Lung (tissue), 12 donors: ENCODE data around the gene DIPK1A. TPM values are rescaled to one million over a fixed set of nuclear protein-coding genes. Genes with fewer than 3 reads are reported as not detected.
"Not testable (repeated sequence)": the region's sequence is repeated elsewhere in the genome, so short reads cannot be mapped to it uniquely, and the experiment has no call there.

ENCODE experiments used
- ATAC-seq: fragments of 200-7000 bp; cut with Tn5 transposase; one replicate; pipeline ENCODE4 v1.9.1; 2020; ENCODE audit warnings: moderate number of reproducible peaks; ENCODE audit not compliant: insufficient read depth, low FRiP score
- DNase-seq, 3 donors: peaks; one replicate each; pipeline ENCODE4 v3.0.0-alpha.2; 2013 to 2017
- H3K27ac ChIP-seq, 2 donors: one replicate each; pipeline ENCODE4 v1.5.1; 2013; ENCODE audit warnings: mild to moderate bottlenecking in 2 of 2, moderate library complexity in 2 of 2, control low read depth in 1 of 2, inconsistent platforms in 1 of 2, low read depth in 1 of 2, low read length in 1 of 2
- H3K27me3 ChIP-seq, 3 donors: one replicate each; pipeline ENCODE4 v1.5.1; 2013; ENCODE audit warnings: low read length in 2 of 3; ENCODE audit not compliant: control insufficient read depth in 3 of 3, insufficient read depth in 3 of 3
- H3K36me3 ChIP-seq, 4 donors: one replicate each; pipeline ENCODE4 v1.5.1; 2013; ENCODE audit warnings: low read length in 4 of 4, mild to moderate bottlenecking in 1 of 4, moderate library complexity in 1 of 4; ENCODE audit not compliant: control insufficient read depth in 4 of 4, insufficient read depth in 4 of 4
- H3K4me1 ChIP-seq, 5 donors: one replicate each; pipeline ENCODE4 v1.5.1; 2013; ENCODE audit warnings: low read length in 5 of 5, mild to moderate bottlenecking in 2 of 5, moderate library complexity in 1 of 5; ENCODE audit not compliant: control insufficient read depth in 5 of 5, insufficient read depth in 5 of 5
- H3K4me3 ChIP-seq: one replicate; pipeline ENCODE4 v1.5.1; 2013; ENCODE audit warnings: mild to moderate bottlenecking, control low read depth, moderate library complexity
- H3K9ac ChIP-seq, 2 donors: one replicate each; pipeline ENCODE4 v1.5.1; 2013; ENCODE audit warnings: low read length in 2 of 2, control low read depth in 1 of 2; ENCODE audit not compliant: insufficient read depth in 1 of 2
- H3K9me3 ChIP-seq, 4 donors: one replicate each; pipeline ENCODE4 v1.5.1; 2013; ENCODE audit warnings: low read length in 3 of 4, mild to moderate bottlenecking in 1 of 4, moderate library complexity in 1 of 4; ENCODE audit not compliant: control insufficient read depth in 4 of 4, insufficient read depth in 3 of 4
- WGBS, 2 donors: extraction: QIAGEN DNeasy Blood & Tissue Kit; methylation state at CpG; one replicate each; pipeline ENCODE4 v1.1.7; 2013; 5-methylcytosine and 5-hydroxymethylcytosine counted together
- polyA plus RNA-seq, 2 donors: library from polyadenylated mRNA; stranded (reverse); fragments of 200-250 nt; gene quantifications; one replicate each; pipeline ENCODE4 v1.2.1, GENCODE V29; 2013
- total RNA-seq, 2 donors: library from RNA; depleted of rRNA in 1 of 2; stranded (reverse); fragments of >200 nt in 1 of 2; gene quantifications; one replicate each; pipeline ENCODE4 v1.2.1, GENCODE V29; 2014 to 2021
- TF ChIP-seq, protein P1 (sequence below): IDR thresholded peaks from 2 replicates; pipeline ENCODE4 v1.5.1; 2012; ENCODE audit warnings: mild to moderate bottlenecking; ENCODE audit errors: control extremely low read depth, extremely low read depth
- donor health status: control.
- donor health status: control.
- donor health status: Bipolar disorder and iron deficiency.
- donor health status: healthy.
- donor health status: DM: yes; HTN: yes; CAD: no.

The DIPK1A gene
- total and polyA plus RNA-seq, 4 donors = 2.3 to 8.0 (median 4.1) TPM

DNA sequence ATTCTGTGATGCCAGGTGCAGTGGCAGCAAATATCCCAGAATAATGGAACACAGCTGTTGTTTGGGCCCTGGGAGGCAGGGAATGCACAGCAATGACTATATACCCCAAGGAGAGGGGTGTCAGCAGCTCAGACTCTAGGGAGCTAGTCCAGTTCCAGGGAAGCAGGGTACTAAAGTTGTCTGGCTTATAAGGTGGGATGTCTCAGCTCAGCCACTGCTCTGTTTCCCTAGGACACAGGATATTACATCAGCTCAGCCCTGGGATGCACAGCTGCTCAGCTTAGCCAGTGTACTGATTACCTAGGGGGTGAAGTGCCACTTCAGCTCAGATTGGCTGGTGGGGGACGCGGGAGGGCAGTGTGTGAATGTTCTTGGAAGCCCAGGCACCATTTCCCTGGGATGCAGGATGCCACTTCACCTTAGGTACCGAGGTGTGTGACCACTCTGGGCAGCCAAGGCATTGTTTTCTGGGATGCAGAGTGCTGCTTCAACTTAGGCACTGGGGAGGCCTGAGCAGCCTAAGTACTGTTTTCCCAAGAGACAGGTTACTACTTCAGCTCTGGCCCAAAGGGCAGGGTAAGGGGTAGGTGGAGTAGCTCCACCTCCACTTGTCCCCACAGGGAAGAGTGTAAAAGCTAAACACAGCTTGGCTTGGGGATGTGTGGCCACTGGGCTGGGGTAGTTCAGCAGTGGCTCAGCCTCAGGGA, 59.4 kb downstream of the DIPK1A start:
- DNase-seq (no peak), ATAC-seq (no peak)
- no peak overlapping the region for H3K27ac ChIP-seq
- H3K27me3 ChIP-seq = no peaks in the 10 kb centered on the region
- WGBS, 2 donors = 82 to 90% methylated on average over 3 of the region's 3 CpGs
- no peak overlapping the region for H3K9ac ChIP-seq
- TF ChIP-seq, protein P1, sequence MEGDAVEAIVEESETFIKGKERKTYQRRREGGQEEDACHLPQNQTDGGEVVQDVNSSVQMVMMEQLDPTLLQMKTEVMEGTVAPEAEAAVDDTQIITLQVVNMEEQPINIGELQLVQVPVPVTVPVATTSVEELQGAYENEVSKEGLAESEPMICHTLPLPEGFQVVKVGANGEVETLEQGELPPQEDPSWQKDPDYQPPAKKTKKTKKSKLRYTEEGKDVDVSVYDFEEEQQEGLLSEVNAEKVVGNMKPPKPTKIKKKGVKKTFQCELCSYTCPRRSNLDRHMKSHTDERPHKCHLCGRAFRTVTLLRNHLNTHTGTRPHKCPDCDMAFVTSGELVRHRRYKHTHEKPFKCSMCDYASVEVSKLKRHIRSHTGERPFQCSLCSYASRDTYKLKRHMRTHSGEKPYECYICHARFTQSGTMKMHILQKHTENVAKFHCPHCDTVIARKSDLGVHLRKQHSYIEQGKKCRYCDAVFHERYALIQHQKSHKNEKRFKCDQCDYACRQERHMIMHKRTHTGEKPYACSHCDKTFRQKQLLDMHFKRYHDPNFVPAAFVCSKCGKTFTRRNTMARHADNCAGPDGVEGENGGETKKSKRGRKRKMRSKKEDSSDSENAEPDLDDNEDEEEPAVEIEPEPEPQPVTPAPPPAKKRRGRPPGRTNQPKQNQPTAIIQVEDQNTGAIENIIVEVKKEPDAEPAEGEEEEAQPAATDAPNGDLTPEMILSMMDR = no peak
- H3K9me3 ChIP-seq = peaks cover 0 to 5% (median 1%) of the 10 kb centered on the region in 4 donors
- peaks cover 0 to 4% (median 0%) of the 10 kb centered on the region in 5 donors for H3K4me1 ChIP-seq
- no peaks in the 10 kb centered on the region for H3K36me3 ChIP-seq
- no peak overlapping the region for H3K4me3 ChIP-seq

DNA sequence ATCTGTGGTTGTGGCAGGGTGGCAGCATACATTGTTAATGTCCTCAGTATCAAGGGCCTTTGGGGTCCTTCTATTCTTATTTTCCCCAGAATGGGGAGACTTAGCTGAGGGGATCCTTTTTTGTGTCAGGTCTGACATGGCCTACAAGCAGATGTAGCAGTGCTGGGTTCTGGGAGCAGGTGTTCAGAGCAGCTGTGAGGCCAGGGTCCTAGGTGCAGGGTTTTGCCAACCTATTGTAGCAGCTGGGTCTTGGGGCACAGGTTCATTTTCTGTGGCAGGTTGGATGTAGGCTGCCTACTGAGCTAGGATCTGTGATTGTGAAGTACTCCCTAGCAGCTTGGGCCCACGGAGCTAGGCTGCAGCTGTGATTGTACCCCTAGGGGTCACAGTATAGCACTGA, 60.1 kb downstream of the DIPK1A start:
- H3K27ac ChIP-seq = no peak overlapping the region
- peaks cover 0 to 4% (median 0%) of the 10 kb centered on the region in 5 donors for H3K4me1 ChIP-seq
- peaks cover 0 to 5% (median 1%) of the 10 kb centered on the region in 4 donors for H3K9me3 ChIP-seq
- TF ChIP-seq, protein P1 = no peak
- H3K9ac ChIP-seq = no peak overlapping the region
- no peak overlapping the region for H3K4me3 ChIP-seq
- H3K36me3 ChIP-seq = no peaks in the 10 kb centered on the region
- ATAC-seq (no peak), DNase-seq (no peak)
- 96 to 100% methylated on average over 1 of the region's 1 CpG for WGBS, 2 donors
- no peaks in the 10 kb centered on the region for H3K27me3 ChIP-seq

DNA sequence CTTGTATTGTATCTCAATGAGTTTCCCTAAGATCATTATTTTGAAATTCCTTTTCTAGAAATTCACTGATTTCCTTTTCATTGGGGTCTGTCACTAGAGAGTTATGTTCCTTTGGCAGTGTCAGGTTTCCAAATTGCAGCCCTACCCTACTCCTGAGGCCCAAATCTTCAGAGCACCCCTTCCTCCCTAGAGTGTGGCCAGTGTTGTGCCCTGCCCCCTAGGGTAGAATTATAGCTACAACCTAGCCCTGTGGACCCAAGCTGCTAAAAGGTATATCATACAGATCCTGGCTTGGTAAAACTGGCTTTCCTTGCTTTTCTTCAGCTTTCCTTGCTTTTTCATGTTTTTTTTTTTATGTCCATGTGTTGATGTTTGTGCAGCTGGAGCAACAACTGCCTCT, 60.7 kb downstream of the DIPK1A start:
- Histone ChIP-seq H3K9me3 (peaks cover 0 to 5% (median 1%) of the 10 kb centered on the region in 4 donors), H3K27me3 (no peaks in the 10 kb centered on the region), H3K4me3 (no peak overlapping the region), H3K9ac (no peak overlapping the region), H3K36me3 (no peaks in the 10 kb centered on the region), H3K27ac (no peak overlapping the region), H3K4me1 (peaks cover 0 to 4% (median 0%) of the 10 kb centered on the region in 5 donors)
- ATAC-seq = no peak
- TF ChIP-seq, protein P1 = no peak
- DNase-seq = no peak

GRCh38 chr1:92899780-92900179, 61.5 kb downstream of the DIPK1A start:
- Histone ChIP-seq H3K9ac (no peak overlapping the region), H3K4me3 (no peak overlapping the region), H3K27ac (no peak overlapping the region), H3K27me3 (no peaks in the 10 kb centered on the region), H3K36me3 (no peaks in the 10 kb centered on the region), H3K4me1 (peaks cover 0 to 4% (median 0%) of the 10 kb centered on the region in 5 donors), H3K9me3 (peaks cover 0 to 5% (median 1%) of the 10 kb centered on the region in 4 donors)
- TF ChIP-seq, protein P1 = no peak
- ATAC-seq (no peak), DNase-seq (no peak)

- ATAC-seq, DNase-seq, H3K27me3 ChIP-seq, H3K4me3 ChIP-seq, H3K4me1 ChIP-seq, H3K9me3 ChIP-seq, H3K9ac ChIP-seq, H3K27ac ChIP-seq, H3K36me3 ChIP-seq: not testable (repeated sequence)
- WGBS, 2 donors = 75 to 89% methylated on average over 2 of the region's 2 CpGs
Measured at GRCh38 chr1:92898053-92898452, 63.2 kb downstream of the DIPK1A start.
